HepG2 (cell line): ENCODE measurements around the gene DNAJC8. TPM values are rescaled to one million over a fixed set of nuclear protein-coding genes. Genes with fewer than 3 reads are reported as not detected.

Experiments used
- ASH2L ChIP-seq: fragments of 300-600, 200-600 bp; sonication (generic); IDR thresholded peaks from 2 replicates; pipeline ENCODE4 v1.7.0; 2017; ENCODE audit warnings: low read depth, mild to moderate bottlenecking, moderate library complexity, mixed read lengths, low read length; ENCODE audit not compliant: insufficient read length
- CREM ChIP-seq, 2 experiments: sonication (generic) in 1 of 2; formaldehyde crosslinking in 1 of 2; IDR thresholded peaks; 2 replicates each; pipeline versions ENCODE4 v1.4.0 to v1.6.1; 2016 to 2020; ENCODE audit warnings: antibody characterized with exemption in 1 of 2, mild to moderate bottlenecking in 1 of 2, missing genetic modification reagents in 1 of 2
- GZF1 ChIP-seq: sonication (generic); formaldehyde crosslinking; IDR thresholded peaks from 2 replicates; pipeline ENCODE4 v1.5.1; 2020; ENCODE audit warnings: mild to moderate bottlenecking, missing genetic modification reagents
- HNRNPLL ChIP-seq: fragments of 200-400 bp; formaldehyde crosslinking; IDR thresholded peaks from 2 replicates; pipeline ENCODE4 v1.6.1; 2017; ENCODE audit warnings: mild to moderate bottlenecking, low read depth, low read length; ENCODE audit not compliant: poor library complexity, severe bottlenecking
- JUND ChIP-seq: sonication (generic); formaldehyde crosslinking; IDR thresholded peaks from 2 replicates; pipeline ENCODE4 v1.8.0; 2022; ENCODE audit warnings: mild to moderate bottlenecking, missing genetic modification reagents
- KLF16 ChIP-seq, 2 experiments: sonication (generic) in 1 of 2; formaldehyde crosslinking in 1 of 2; IDR thresholded peaks; 2 replicates each; pipeline versions ENCODE4 v1.6.1 to v1.8.0; 2016 to 2023; ENCODE audit warnings: missing genetic modification reagents in 2 of 2, missing compliant biosample characterization in 1 of 2
- KLF6 ChIP-seq: IDR thresholded peaks from 2 replicates; pipeline ENCODE4 v1.8.0; 2016; ENCODE audit warnings: missing biosample characterization, missing genetic modification reagents
- MED1 ChIP-seq: sonication (generic); formaldehyde crosslinking; IDR thresholded peaks from 2 replicates; pipeline ENCODE4 v1.4.0; 2020; ENCODE audit warnings: missing genetic modification reagents
- NRL ChIP-seq: sonication (generic); formaldehyde crosslinking; IDR thresholded peaks from 2 replicates; pipeline ENCODE4 v1.5.0; 2020; ENCODE audit warnings: missing genetic modification reagents, mild to moderate bottlenecking, moderate library complexity, borderline replicate concordance
- POLR2AphosphoS2 ChIP-seq: IDR thresholded peaks from 2 replicates; pipeline ENCODE4 v1.6.1; 2011; ENCODE audit warnings: low read depth, low read length, improper control_type of control experiment
- PPARG ChIP-seq: conservative IDR thresholded peaks from 2 replicates; pipeline ENCODE4 v1.6.1; 2016; ENCODE audit warnings: missing biosample characterization, missing genetic modification reagents
- SP2 ChIP-seq: sonication (generic); formaldehyde crosslinking; IDR thresholded peaks from 2 replicates; pipeline ENCODE4 v1.5.1; 2020; ENCODE audit warnings: mild to moderate bottlenecking, missing genetic modification reagents
- THAP11 ChIP-seq: IDR thresholded peaks from 2 replicates; pipeline ENCODE4 v1.6.1; 2016; ENCODE audit warnings: missing biosample characterization, missing genetic modification reagents
- TOE1 ChIP-seq: sonication (generic); formaldehyde crosslinking; IDR thresholded peaks from 2 replicates; pipeline ENCODE4 v1.4.0; 2020; ENCODE audit warnings: mild to moderate bottlenecking, missing genetic modification reagents
- TSC22D2 ChIP-seq: sonication (generic); formaldehyde crosslinking; IDR thresholded peaks from 2 replicates; pipeline ENCODE4 v1.5.1; 2020; ENCODE audit warnings: missing genetic modification reagents, mild to moderate bottlenecking, borderline replicate concordance
- YY1 ChIP-seq: IDR thresholded peaks from 2 replicates; pipeline ENCODE4 v1.6.1; 2011; ENCODE audit warnings: low read length, low read depth, moderate library complexity, mild to moderate bottlenecking; ENCODE audit not compliant: insufficient read depth, insufficient replicate concordance
- ZNF326 ChIP-seq: sonication (generic); formaldehyde crosslinking; IDR thresholded peaks from 2 replicates; pipeline ENCODE4 v1.4.0; 2020; ENCODE audit warnings: missing genetic modification reagents, borderline replicate concordance
- ZNF343 ChIP-seq: sonication (generic); formaldehyde crosslinking; IDR thresholded peaks from 2 replicates; pipeline ENCODE4 v1.4.0; 2020; ENCODE audit warnings: mild to moderate bottlenecking, missing genetic modification reagents
- ZNF570 ChIP-seq: sonication (generic); formaldehyde crosslinking; IDR thresholded peaks from 2 replicates; pipeline ENCODE4 v1.4.0; 2020; ENCODE audit warnings: mild to moderate bottlenecking, missing genetic modification reagents, borderline replicate concordance
- ZNF780A ChIP-seq: sonication (generic); formaldehyde crosslinking; IDR thresholded peaks from 2 replicates; pipeline ENCODE4 v1.8.0; 2022; ENCODE audit warnings: mild to moderate bottlenecking, missing genetic modification reagents, moderate library complexity
- ZSCAN22 ChIP-seq: sonication (generic); formaldehyde crosslinking; IDR thresholded peaks from 2 replicates; pipeline ENCODE4 v1.4.0; 2020; ENCODE audit warnings: mild to moderate bottlenecking, missing genetic modification reagents
- polyA plus RNA-seq, 8 experiments: library from polyadenylated mRNA; depleted of rRNA in 3 of 8; stranded (reverse) in 7 of 8; unstranded in 1 of 8; fragments of >200 nt; fragmentation: Illumina TruSeq in 4 of 8; extraction: Trizol in 4 of 8; gene quantifications; 2 replicates each; pipeline versions ENCODE4 v1.2.1 to v1.2.3, GENCODE V29; 2011 to 2016; ENCODE audit warnings: low read depth in 4 of 8, missing spikeins in 1 of 8, mixed read lengths in 1 of 8; ENCODE audit not compliant: insufficient read depth in 1 of 8
- total RNA-seq, 5 experiments: library from RNA; depleted of rRNA; stranded (reverse); fragments of >200 nt; fragmentation: Illumina TruSeq; extraction: Trizol; gene quantifications; 2 replicates each; pipeline ENCODE4 v1.2.3, GENCODE V29; 2016; ENCODE audit warnings: low read depth in 1 of 5
- TF ChIP-seq, protein P1 (sequence below): IDR thresholded peaks from 2 replicates; pipeline ENCODE4 v1.6.1; 2012; ENCODE audit warnings: inconsistent platforms
- TF ChIP-seq, protein P2 (sequence below): sonication (generic); formaldehyde crosslinking; IDR thresholded peaks from 2 replicates; pipeline ENCODE4 v1.5.1; 2020; ENCODE audit warnings: missing genetic modification reagents, mild to moderate bottlenecking, borderline replicate concordance
- TF ChIP-seq, protein P3 (sequence below): sonication (generic); formaldehyde crosslinking; IDR thresholded peaks from 2 replicates; pipeline ENCODE4 v1.8.1; 2023; ENCODE audit warnings: mild to moderate bottlenecking, missing genetic modification reagents, borderline replicate concordance

The DNAJC8 gene
- total and polyA plus RNA-seq, 2 of the 13 experiments (the other 11 are each of a cell fraction or from before 2014, with no cell fraction given): 54.5 to 126 TPM

GRCh38 chr1:28235755-28236655 lies 3.2 kb upstream of the DNAJC8 start, which contains the start of gene ATP5IF1 (continued):
- TF ChIP-seq JUND (CRISPR knock-in tag): 0 out of 2 replicates have a peak, but pooled peaks have one; percentile 16
- TF ChIP-seq, protein P1, sequence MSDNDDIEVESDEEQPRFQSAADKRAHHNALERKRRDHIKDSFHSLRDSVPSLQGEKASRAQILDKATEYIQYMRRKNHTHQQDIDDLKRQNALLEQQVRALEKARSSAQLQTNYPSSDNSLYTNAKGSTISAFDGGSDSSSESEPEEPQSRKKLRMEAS: peak; percentile 89
- TF ChIP-seq NRL: peak; percentile 79
- peak in 1 of 2 experiments; percentile 63; a peak in 1 of 4 replicates for TF ChIP-seq KLF16 (CRISPR knock-in tag; IDR thresholded peaks at IDR 0.05)
- peak; percentile 81; the same call in 1 of the 2 replicates for TF ChIP-seq KLF6 (CRISPR knock-in tag)
- TF ChIP-seq, protein P2, sequence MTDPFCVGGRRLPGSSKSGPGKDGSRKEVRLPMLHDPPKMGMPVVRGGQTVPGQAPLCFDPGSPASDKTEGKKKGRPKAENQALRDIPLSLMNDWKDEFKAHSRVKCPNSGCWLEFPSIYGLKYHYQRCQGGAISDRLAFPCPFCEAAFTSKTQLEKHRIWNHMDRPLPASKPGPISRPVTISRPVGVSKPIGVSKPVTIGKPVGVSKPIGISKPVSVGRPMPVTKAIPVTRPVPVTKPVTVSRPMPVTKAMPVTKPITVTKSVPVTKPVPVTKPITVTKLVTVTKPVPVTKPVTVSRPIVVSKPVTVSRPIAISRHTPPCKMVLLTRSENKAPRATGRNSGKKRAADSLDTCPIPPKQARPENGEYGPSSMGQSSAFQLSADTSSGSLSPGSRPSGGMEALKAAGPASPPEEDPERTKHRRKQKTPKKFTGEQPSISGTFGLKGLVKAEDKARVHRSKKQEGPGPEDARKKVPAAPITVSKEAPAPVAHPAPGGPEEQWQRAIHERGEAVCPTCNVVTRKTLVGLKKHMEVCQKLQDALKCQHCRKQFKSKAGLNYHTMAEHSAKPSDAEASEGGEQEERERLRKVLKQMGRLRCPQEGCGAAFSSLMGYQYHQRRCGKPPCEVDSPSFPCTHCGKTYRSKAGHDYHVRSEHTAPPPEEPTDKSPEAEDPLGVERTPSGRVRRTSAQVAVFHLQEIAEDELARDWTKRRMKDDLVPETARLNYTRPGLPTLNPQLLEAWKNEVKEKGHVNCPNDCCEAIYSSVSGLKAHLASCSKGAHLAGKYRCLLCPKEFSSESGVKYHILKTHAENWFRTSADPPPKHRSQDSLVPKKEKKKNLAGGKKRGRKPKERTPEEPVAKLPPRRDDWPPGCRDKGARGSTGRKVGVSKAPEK (CRISPR knock-in tag): 0 out of 2 replicates have a peak, but pooled peaks have one; percentile 29
- peak; percentile 88 for TF ChIP-seq HNRNPLL
- no peak for TF ChIP-seq ZNF326 (CRISPR knock-in tag)
- TF ChIP-seq ZNF780A (CRISPR knock-in tag): 0 out of 2 replicates have a peak, but pooled peaks have one; percentile 16
- 0 out of 2 replicates have a peak, but pooled peaks have one; percentile 37 for TF ChIP-seq POLR2AphosphoS2
- TF ChIP-seq, protein P3, sequence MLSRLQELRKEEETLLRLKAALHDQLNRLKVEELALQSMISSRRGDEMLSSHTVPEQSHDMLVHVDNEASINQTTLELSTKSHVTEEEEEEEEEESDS (CRISPR knock-in tag): no peak
- TF ChIP-seq ZNF343 (CRISPR knock-in tag): peak; percentile 95
- TF ChIP-seq ZSCAN22 (CRISPR knock-in tag): peak; percentile 80; the same call in 1 of the 2 replicates
- peak; percentile 63 for TF ChIP-seq MED1
- TF ChIP-seq TSC22D2 (CRISPR knock-in tag): 0 out of 2 replicates have a peak, but pooled peaks have one; percentile 9
- TF ChIP-seq TOE1 (CRISPR knock-in tag): peak; percentile 31; the same call in 1 of the 2 replicates
- TF ChIP-seq SP2 (CRISPR knock-in tag): peak; percentile 97
- TF ChIP-seq PPARG (CRISPR knock-in tag): 0 out of 2 replicates have a peak, but pooled peaks have one; percentile 57
- peak; percentile 69 for TF ChIP-seq CREM (IDR thresholded peaks at IDR 0.05)
- no peak for TF ChIP-seq CREM (CRISPR knock-in tag; IDR thresholded peaks at IDR 0.05)
- TF ChIP-seq THAP11: peak; percentile 82
- TF ChIP-seq ASH2L: peak; percentile 85
- peak; percentile 75; the same call in 1 of the 2 replicates for TF ChIP-seq ZNF570 (CRISPR knock-in tag)
- peak; percentile 85 for TF ChIP-seq YY1
- 0 out of 2 replicates have a peak, but pooled peaks have one; percentile 64 for TF ChIP-seq GZF1 (CRISPR knock-in tag)
